ENCODE results near the gene IRF8. TPM values are rescaled to one million over a fixed set of nuclear protein-coding genes. Genes with fewer than 3 reads are reported as not detected.

IRF8 gene
- polyA plus RNA-seq, 1 donor, result 5.4 TPM

DNA sequence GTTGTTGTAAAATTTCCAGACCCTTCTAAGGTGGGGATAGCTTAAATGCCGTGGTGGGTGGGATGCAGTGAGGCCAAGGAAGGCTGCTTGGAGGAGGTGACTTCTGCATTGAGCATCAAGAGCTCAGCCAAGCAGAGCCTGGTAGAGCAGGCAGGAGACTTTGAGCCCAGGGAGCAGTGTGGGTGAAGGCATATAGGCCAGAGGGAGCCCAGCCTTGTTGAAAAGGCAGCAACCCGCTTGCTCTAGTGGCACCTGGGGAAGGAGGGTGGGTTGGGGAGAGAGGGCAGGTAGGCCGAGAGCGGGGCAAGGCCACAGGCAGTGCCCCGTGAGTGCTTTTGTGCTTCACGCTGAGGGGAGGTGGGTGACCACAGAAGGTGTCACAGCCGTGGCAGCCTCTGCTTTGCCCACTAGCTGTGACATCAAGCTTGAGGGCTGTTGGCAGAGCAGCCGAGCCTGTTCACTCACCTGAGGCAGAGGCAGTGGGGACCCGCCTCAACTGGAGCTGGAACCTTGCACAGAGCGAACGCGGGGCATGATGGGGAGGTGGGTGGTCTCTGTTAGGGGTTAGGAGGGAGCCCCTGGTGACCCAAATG is 56.1 kb downstream of the IRF8 start:
- no peak for DNase-seq (ENCODE audit: low read depth)

DNA sequence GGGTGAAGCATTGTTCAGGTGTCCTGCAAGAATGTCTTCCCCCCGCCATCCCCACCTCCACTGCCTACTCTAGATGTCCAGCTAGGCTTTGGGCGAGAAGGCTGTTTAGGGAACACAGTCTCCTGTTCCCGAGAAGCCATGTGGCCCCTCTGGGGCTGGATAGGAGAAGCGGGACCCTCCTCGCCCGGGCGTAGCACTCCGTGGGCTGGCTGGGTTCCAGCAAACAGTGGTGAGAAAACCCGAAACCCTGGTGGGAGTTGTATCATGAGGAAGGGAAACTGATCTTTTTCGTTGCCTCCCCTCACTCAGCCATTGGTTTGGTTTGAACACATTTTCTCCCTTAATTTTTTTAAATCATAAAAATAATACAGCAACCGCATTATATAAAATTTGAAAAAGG is 56.6 kb downstream of the IRF8 start:
- no peak for DNase-seq (ENCODE audit: low read depth)

DNA sequence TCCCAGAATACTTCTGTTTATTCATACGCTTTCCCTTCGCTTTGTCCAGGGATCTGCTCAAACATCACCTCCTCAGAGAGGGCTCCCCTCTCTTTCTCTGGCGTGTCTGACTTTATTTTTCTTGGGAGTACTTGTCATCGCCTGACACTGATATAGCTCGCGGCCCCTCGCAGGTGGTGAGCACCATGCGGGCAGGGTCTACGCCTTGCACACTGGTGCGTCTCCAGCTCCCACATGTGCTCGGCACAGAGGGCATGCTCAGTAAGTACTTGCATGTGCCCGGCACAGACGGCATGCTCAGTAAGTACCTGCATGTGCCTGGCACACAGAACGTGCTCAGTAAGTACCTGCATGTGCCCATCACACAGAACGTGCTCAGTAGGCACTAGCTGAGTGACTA is 57.5 kb downstream of the IRF8 start:
- DNase-seq (ENCODE audit: low read depth), result no peak

DNA sequence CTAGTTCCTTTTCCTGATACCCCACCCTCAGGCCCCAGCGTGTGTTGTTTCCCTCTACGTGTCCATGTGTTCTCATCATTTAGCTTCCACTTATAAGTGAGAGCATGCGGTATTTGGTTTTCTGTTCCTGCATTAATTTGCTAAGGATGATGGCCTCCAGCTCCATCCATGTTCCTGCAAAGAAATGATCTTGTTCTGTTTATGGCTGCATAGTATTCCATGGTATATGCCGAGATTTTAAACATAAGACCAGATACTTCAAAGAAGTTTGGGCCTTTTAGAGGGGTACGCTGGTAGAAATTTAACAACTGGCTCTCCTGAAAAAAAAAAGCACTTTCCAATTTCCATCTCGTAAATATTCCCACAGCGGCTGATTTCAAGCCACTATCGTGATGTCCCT is 59.8 kb downstream of the IRF8 start:
- DNase-seq (ENCODE audit: low read depth), result no peak

DNA sequence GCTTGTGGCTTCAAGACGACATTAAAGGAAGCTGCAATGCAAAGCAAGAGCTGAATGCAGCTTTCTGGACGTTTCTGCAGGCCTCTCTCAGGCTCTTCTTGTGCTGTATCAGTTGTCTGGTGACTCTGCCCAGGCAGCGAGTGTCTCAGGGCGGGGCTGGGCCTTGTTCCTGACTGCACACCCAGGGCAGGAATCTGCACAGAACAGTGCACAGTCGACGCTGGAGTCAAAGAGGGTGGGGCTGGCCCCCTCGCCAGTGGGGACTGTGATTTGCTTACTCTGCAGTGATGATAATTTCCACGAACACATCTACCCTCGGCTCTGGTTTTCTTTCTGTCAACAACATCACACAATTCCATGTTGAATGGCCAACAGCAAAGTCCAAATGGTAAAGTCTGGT is 60.7 kb downstream of the IRF8 start:
- no peak for DNase-seq (ENCODE audit: low read depth)

DNA sequence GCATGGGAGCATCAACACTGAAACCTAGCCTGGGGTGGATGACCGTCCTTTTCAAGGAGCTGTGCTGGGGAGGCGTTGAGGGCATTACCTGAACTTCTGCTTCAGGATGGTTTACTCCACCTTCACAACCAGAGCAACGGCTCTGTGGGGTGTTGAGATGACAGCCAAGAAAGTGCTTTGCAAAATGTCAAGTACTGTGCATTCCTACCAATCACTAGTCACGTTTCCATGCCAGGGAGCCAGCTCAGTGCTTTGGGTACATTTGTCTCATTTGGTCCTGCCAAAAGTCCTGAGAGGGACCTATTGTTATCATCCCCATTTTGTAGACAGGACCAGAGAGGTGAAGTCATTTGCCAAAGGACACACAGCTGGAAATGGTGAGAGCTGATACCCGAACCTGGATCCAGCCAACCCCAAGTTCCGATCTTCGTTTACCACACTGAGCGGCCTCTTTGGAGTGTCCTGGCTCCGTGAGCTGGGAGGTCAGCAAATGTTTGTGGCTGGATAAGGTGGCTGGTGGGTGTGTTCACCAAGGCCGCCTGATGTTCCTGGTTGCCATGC is 61.6 kb downstream of the IRF8 start:
- DNase-seq (ENCODE audit: low read depth), result no peak

DNA sequence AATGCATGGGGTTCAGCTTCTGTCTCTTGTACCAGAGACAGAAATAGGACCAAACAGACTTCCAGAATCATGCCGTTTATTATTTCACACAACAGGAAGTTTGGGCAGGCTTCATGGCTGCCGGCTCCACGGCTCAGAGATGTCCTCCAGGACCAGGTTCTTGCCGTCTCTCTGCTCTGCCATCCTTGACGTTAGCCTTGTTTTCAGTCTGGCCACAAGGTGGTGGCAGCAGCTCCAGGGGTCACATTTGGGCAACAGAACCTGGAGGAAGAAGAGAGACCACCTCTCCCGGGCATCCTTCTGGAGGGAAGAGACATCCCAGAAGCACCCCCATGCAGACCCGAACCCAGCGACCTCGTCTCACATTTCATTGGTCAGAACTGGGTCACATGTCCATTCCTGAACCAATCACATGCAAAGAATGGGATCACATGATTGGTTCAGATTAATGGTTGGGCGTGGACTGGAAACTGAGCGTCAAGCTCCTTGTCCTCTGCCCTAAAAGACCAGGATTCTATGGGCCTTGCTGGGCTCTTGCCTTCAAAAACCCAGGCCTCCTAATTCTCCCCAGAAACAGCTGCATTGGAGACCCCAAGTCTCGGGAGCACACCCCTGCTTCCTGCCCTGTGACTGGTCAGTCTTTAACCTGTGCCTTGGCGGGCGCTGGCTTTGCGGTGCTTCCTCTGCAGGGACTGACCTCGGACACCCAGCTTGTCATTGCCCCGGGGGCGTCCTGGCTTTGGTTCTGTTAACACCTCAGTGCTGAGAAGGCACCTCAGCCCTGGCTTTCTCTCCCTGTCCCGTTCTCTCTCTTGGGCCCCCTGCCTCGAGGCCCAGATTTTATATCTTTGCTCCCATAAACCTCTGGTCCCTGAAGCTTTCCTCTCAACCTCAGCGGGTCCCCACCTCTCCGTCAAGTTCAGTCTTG is 63.3 kb downstream of the IRF8 start:
- DNase-seq (ENCODE audit: low read depth), result no peak

DNA sequence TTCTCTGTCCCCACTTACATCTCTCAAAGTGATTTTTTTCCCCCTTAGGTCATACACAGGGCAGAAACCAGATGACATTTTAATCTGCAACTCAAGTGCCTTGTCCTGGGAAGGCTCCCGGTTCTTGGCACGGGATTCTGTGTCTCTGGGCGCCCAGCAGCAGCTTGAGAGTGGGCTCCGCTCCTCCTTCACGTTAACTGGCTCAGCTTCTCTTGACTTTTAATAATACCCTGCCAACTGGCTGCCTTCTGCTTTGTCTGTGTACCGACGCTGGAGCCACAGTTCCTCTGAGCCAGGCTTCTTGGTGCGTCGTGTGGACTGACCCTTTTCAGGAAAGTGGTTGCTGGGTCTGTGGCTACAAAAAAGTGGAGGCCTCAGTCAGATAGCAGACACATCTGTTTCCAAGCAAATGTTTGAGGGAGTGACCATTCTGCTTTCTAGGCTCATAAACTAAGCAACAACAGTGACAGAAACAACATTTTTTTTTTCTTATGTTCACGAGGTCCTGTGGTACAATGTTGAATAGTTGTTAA is 64.9 kb downstream of the IRF8 start:
- peak; percentile 54 for DNase-seq (ENCODE audit: low read depth)

DNA sequence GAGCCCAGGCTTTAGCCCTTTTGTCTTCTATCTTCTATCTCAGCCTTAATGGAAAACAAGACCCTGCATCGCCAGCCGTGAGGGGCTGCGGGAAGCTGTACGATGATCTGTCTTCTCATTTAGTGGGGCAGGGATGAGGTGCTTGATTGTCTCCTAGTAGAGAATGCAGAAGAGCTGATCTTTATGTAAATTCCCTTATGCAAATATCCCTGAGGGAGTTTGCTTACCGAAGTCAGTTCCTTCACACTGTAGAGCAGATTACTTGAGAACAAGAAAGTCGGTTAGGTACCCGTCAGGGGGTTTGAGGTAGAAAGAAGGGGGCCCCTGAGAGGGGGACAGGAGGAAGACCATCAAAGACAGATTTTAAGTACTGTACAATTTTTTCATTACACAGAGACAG is 66.2 kb downstream of the IRF8 start:
- DNase-seq (ENCODE audit: low read depth), result no peak

DNA sequence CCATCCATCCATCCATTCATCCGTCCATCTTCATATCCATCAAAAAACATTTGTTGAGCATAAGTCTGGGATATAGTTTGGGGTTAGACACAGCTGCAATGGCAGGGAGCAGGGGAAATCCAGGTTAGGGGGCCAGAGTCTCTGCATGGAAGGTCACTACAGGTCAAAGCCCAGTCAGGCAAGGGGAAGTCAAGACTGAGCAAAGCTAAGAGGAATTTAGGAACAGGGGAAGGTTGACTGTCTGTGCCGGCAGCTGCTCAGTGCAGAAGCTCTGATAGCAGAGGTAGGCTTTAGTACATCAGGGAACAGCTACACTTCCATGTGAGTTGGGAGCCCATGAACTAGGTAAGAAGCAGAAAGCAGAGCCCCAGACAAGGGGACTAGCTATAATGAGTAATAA is 68.1 kb downstream of the IRF8 start:
- DNase-seq (ENCODE audit: low read depth), result no peak

DNA sequence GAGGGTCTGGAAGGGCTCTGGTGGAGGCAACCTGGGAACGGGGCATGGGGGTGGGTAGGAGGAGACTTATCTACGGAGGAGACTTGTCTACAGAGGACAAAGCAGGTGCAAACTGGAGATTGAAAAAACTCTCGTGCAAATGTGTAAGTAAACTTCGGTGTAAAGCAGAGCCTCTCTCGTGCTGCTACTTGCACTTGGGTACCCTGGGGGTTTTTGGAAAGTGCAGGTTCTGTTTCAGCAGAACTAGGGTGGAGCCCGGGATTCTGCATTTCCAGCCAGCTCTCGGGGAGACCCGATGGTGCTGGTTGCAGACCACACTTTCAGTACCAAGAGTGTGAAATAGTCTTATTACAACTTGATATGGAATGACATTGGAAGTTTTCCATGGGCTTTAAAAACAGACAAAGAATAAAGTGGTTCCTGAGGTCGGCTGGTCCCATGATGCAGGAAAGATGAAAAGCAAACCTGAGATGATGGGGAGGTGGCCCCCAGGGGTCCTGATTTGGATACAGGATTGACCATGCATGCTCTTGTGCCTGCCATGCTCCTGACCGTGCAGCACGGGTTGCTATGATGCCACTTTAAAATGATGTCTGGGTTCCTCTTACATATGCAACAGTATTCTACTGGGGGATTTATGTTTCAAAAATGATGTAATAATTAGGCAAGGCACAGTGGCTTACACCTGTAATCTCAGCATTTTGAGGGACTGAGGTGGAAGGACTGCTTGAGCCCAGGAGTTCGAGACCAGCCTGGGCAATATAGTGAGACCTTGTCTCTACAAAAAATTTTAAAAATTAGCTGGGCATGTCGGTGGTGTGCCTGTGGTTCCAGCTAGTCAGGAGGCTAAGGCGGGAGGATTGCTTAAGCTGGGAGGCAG is 69.3 kb downstream of the IRF8 start:
- DNase-seq (ENCODE audit: low read depth), result no peak

DNA sequence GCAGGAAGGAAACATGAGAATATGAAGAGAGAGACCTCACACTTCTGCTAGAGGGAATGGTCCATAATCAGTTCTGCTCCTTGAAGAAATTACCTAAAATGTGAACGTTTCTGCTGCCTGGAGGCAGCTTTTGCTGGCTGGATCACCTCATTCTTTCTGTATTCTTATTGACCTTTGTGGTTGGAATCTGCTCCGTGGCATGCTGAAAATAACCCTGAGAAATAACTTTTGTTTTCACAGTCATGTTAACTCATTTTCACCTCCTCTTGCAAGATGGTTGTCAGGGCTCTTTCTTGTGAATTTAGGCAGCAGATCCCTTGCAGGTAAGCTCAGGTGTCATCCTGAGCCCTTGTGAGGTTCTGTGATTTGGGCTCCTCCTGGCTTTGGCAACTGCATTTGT is 70.2 kb downstream of the IRF8 start:
- no peak for DNase-seq (ENCODE audit: low read depth)

DNA sequence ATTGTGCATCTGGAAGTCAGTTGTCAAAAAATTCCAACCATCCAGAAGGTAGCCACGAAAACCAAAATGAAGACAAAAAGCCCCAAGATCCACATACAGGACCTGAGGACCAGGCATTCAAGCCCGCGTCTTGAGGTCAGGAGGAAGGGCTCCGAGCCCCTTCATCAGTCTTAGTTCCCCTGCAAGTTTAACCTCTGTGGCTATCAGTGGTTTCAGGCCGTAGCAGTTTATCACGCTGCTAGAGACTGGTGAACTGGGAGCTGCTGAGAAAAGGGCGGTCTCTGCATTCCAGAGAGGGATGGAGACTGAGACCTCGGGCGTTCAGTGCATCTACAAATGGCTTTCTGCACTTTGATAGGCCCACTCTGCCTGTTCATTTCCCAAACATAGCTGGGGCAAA is 70.6 kb downstream of the IRF8 start:
- DNase-seq (ENCODE audit: low read depth), result no peak

DNA sequence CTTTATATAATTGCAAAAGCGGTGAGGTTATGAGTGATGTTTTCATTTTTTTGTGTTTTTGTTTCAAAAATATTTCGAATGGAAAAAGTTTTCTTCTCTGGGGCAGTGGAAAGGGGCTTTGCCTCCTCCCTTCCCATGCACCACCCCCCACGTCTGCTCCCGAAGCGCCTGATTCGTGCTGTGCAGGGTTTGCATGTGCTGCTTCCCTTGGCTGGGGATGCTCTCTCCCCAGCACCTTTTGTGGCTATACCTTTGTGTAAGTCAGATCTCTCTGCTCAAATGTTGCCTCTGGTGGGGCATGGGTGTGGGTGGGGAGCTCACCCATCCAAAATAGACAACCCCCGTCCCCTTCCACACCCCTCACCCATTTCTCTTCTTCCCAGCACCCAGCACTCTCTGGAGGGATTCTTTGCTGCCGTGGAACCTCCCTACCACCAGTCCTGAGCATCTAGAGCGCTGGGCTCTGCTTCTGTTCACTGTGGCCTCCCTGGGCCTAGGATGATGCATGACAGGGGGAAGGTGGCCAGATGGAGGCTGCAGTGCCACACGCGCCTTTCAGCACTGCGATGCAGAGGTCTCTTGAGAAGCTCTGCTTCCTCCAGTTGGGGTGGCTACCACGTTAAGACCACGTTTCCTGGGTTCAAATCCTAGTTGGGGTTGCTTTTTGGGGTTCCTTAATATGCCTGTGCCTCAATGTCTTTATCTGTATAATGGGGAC is 71.2 kb downstream of the IRF8 start:
- no peak for DNase-seq (ENCODE audit: low read depth)

DNA sequence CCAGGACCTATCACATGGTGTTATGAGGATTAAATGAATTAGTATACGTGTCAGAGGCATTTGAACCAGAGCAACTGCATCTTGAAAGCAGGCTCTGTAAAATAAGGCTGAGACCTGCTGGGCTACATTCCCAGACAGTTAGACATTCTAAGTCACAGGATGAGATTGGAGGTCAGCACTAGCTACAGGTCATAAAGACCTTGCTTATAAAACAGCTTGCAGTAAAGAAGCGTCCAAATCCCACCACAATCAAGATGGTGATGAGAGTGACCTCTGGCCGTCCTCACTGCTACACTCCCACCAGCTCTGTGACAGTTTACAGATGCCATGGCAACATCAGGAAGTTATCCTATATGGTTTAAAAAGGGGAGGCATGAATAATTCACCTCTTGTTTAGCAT is 71.8 kb downstream of the IRF8 start:
- no peak for DNase-seq (ENCODE audit: low read depth)

Other genes starting within 250 kb of the IRF8 start
- 7.4 TPM for gene GINS2, start 210.2 kb upstream of the IRF8 start, polyA plus RNA-seq (ENCODE audit: insufficient read length)
- 0.87 TPM for gene C16orf74, start 148.1 kb upstream of the IRF8 start, polyA plus RNA-seq (ENCODE audit: insufficient read length)
- 18.3 TPM for gene EMC8, start 99.6 kb upstream of the IRF8 start, polyA plus RNA-seq (ENCODE audit: insufficient read length)
- gene COX4I1, start 99.5 kb upstream of the IRF8 start, polyA plus RNA-seq (ENCODE audit: insufficient read length), result 427 TPM

Measured in forelimb muscle (tissue), 1 donor.